ES-I3 (cell line): ENCODE data around the gene SERTAD1.
A peak's percentile ranks its signal among the peaks of the same experiment; 100 is the strongest.

Experiments used
- H3K36me3 ChIP-seq: 2 replicates; pipeline ENCODE4 v1.6.1; 2013; ENCODE audit warnings: mild to moderate bottlenecking, low read length, control low read depth, moderate library complexity; ENCODE audit not compliant: insufficient read depth
- H3K4me1 ChIP-seq: 2 replicates; pipeline ENCODE4 v1.6.1; 2013; ENCODE audit warnings: mild to moderate bottlenecking, control low read depth, low read length; ENCODE audit not compliant: insufficient read depth
- H3K9ac ChIP-seq: 2 replicates; pipeline ENCODE4 v1.6.1; 2013; ENCODE audit warnings: low read depth, mild to moderate bottlenecking, low read length, moderate library complexity
- H3K9me3 ChIP-seq: 2 replicates; pipeline ENCODE4 v1.6.1; 2013; ENCODE audit warnings: mild to moderate bottlenecking, low read length, moderate library complexity; ENCODE audit not compliant: control insufficient read depth, insufficient read depth

The SERTAD1 gene

DNA sequence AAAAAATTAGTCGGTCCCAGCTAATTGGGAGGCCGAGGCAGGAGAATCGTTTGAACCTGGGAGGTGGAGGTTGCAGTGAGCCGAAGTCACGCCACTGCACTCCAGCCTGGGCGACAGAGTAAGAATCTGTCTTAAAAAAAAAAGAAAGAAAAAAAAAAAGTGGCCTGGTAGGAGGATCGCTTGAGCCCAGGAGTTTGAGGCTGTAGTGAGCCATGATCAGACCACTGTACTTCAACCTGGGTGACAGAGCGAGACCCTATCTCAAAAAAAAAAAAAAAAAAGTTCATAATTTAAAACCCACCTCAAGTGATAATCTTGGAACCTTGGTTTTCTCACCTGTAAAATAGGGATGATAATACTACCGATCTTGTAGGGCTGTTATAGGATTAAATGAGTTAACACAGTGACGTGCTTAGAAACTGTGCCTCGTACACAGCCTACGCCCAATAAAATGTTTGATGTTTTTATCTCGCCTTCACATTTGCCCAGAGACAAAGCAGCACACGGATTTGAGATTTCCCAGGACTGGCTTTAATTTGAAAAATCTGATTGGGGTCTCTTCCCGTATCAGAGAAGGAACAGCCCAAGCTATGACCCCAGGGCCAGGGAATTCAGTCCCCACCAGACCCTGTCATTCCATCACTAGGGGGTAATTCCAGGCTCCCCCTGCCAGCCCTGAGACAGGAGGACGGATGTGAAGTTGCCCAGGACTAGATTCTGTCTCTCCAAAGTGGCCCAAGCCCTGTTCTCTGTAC lies 3.6 kb downstream of the SERTAD1 start:
- Histone ChIP-seq H3K9ac (no peak overlapping the region), H3K4me1 (peaks cover 6% of the 10 kb centered on the region; the same call in 1 of the 2 replicates), H3K36me3 (no peaks in the 10 kb centered on the region), H3K9me3 (no peaks in the 10 kb centered on the region)

- H3K36me3 ChIP-seq = no peaks in the 10 kb centered on the region
- no peaks in the 10 kb centered on the region for H3K9me3 ChIP-seq
- peaks cover 6% of the 10 kb centered on the region; the same call in 1 of the 2 replicates for H3K4me1 ChIP-seq
- H3K9ac ChIP-seq = peak overlapping the region; percentile 65
These were observed 4.7 kb downstream of the SERTAD1 start for GRCh38 chr19:40420766-40421765.

GRCh38 chr19:40420451-40420765 lies 5.4 kb downstream of the SERTAD1 start:
- Histone ChIP-seq H3K9me3 (no peaks in the 10 kb centered on the region), H3K4me1 (peaks cover 6% of the 10 kb centered on the region; the same call in 1 of the 2 replicates), H3K36me3 (no peaks in the 10 kb centered on the region), H3K9ac (peak overlapping the region; percentile 65; the same call in 1 of the 2 replicates)

- no peak overlapping the region for H3K9ac ChIP-seq
- H3K36me3 ChIP-seq = no peaks in the 10 kb centered on the region
- H3K9me3 ChIP-seq = no peaks in the 10 kb centered on the region
- H3K4me1 ChIP-seq = peaks cover 6% of the 10 kb centered on the region; the same call in 1 of the 2 replicates
These were observed 6.0 kb downstream of the SERTAD1 start for GRCh38 chr19:40419780-40420179.

DNA sequence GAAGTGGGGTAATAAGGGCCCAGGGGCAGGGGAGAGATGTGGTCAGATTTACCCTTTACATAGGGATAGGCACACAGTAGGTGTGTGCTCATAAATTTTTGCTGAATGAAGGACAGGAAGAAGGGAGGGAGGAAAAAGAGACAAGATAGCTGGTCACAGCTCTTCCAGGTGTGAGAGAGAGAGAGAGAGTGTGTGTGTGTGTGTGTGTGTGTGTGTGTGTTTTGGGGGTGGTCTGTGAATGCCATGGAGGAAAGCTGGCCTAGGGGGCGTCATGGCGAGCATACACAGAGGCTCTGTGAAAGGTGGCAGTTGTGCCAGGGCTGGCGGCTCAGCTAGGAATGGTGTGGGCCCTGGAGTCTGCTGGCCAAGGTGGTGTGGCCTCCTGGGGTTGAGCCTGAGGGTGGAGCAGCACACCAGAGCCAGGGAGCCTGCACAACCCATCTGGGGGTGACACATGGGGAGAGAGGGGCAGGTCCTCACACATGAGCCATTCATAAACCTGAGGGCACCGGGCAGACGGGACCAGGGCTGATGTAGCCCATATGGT lies 6.7 kb downstream of the SERTAD1 start:
- Histone ChIP-seq H3K9me3 (no peaks in the 10 kb centered on the region), H3K36me3 (no peaks in the 10 kb centered on the region), H3K9ac (no peak overlapping the region), H3K4me1 (peaks cover 6% of the 10 kb centered on the region; the same call in 1 of the 2 replicates)

DNA sequence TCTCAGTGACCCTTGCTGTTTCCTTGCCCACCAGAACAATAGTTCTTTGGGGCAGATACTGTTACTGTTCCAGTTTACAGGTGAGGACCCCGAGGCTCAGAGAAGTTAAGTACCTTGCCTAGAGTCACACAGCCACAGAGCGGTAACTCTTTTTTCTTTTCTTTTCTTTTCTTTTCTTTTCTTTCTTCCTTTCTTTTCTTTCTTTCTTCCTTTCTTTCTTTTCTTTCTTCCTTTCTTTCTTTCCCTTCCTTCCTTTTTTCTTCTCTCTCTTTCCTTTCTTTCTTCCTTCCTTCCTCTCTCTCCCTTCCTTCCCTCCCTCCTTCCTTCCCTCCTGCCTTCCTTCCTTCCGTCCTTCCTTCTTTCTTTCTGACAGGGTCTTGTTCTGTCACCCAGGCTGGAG lies 7.8 kb downstream of the SERTAD1 start:
- Histone ChIP-seq H3K9ac (no peak overlapping the region), H3K4me1 (peaks cover 13% of the 10 kb centered on the region; the same call in 1 of the 2 replicates), H3K36me3 (no peaks in the 10 kb centered on the region), H3K9me3 (no peaks in the 10 kb centered on the region)

- H3K9ac ChIP-seq = no peak overlapping the region
These were observed 8.2 kb downstream of the SERTAD1 start for GRCh38 chr19:40417643-40417981.

GRCh38 chr19:40416918-40417642 lies 8.7 kb downstream of the SERTAD1 start:
- Histone ChIP-seq H3K9me3 (no peaks in the 10 kb centered on the region), H3K36me3 (no peaks in the 10 kb centered on the region), H3K9ac (no peak overlapping the region), H3K4me1 (peaks cover 13% of the 10 kb centered on the region; the same call in 1 of the 2 replicates)

More at GRCh38 chr19:40417643-40417981, 8.2 kb downstream of the SERTAD1 start:
- Histone ChIP-seq H3K36me3 (no peaks in the 10 kb centered on the region), H3K9me3 (no peaks in the 10 kb centered on the region), H3K4me1 (peaks cover 13% of the 10 kb centered on the region; the same call in 1 of the 2 replicates)

- peaks cover 25% of the 10 kb centered on the region for H3K4me1 ChIP-seq
- no peaks in the 10 kb centered on the region for H3K36me3 ChIP-seq
- no peaks in the 10 kb centered on the region for H3K9me3 ChIP-seq
- no peak overlapping the region for H3K9ac ChIP-seq
These were observed 10.0 kb downstream of the SERTAD1 start for GRCh38 chr19:40415768-40416167.

- H3K36me3 ChIP-seq = no peaks in the 10 kb centered on the region
- no peak overlapping the region for H3K9ac ChIP-seq
- no peaks in the 10 kb centered on the region for H3K9me3 ChIP-seq
- H3K4me1 ChIP-seq = peaks cover 26% of the 10 kb centered on the region
These were observed 11.0 kb downstream of the SERTAD1 start for GRCh38 chr19:40414542-40415535.

- H3K4me1 ChIP-seq = peaks cover 26% of the 10 kb centered on the region
These were observed 12.4 kb downstream of the SERTAD1 start, which contains the start of gene PRX for GRCh38 chr19:40413291-40413845. PRX (minus strand) TSS chr19:40413378; CDS start chr19:40407932, 5,446 bp downstream.

DNA sequence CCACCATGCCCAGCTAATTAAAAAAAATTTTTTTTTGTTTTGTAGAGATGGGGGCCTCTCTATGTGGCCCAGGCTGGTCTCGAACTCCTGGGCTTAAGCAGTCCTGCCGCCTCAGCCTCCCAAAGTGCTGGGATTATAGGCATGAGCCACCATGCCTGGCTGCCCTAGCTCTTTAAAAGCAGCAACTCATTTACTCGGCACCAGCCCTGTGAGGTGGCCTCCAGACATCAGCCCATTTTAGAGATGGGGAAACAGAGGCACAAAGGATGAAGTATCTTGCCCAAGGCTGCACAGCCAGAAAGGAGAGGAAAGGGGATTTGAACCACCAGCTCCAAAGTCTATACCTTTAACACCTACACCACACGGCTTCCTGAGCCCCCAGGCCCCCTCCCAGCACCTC lies 12.9 kb downstream of the SERTAD1 start:
- Histone ChIP-seq H3K9ac (peak overlapping the region; percentile 19; the same call in 1 of the 2 replicates), H3K4me1 (peaks cover 26% of the 10 kb centered on the region), H3K9me3 (no peaks in the 10 kb centered on the region)

More at GRCh38 chr19:40413291-40413845, 12.4 kb downstream of the SERTAD1 start, which contains the start of gene PRX:
- H3K9me3 ChIP-seq = no peaks in the 10 kb centered on the region
- no peaks in the 10 kb centered on the region for H3K36me3 ChIP-seq
- H3K9ac ChIP-seq = peak within 1 kb of the TSS; percentile 19; the same call in 1 of the 2 replicates

More for the DNA sequence above, 12.9 kb downstream of the SERTAD1 start:
- H3K36me3 ChIP-seq = no peaks in the 10 kb centered on the region
